ENCODE measurements around the gene SPATS2.
A peak's percentile ranks its signal among the peaks of the same experiment; 100 is the strongest.

SPATS2 gene

GRCh38 chr12:49552014-49552413, 184.8 kb downstream of the SPATS2 start:
- Histone ChIP-seq H3K9me3 (ENCODE audit: low read length) (no peaks in the 10 kb centered on the region), H3K36me3 (ENCODE audit: insufficient read depth, low read length) (peaks cover 11% of the 10 kb centered on the region; the same call in 1 of the 2 replicates), H2AFZ (ENCODE audit: low read length) (no peak overlapping the region), H3K27me3 (ENCODE audit: insufficient read depth, low read length) (no peaks in the 10 kb centered on the region; the same call in 1 of the 2 replicates), H3K4me2 (ENCODE audit: low read length) (peak overlapping the region; percentile 7; the same call in 1 of the 2 replicates), H3K27ac (ENCODE audit: low read depth, low read length, poor library complexity, severe bottlenecking) (no peak overlapping the region), H3K4me1 (ENCODE audit: insufficient read depth, low read length, severe bottlenecking) (peaks cover 3% of the 10 kb centered on the region), H3K79me2 (ENCODE audit: insufficient read depth, low read length) (no peaks in the 10 kb centered on the region), H3K9me2 (ENCODE audit: low read depth, low read length) (no peaks in the 10 kb centered on the region), H3K4me3 (ENCODE audit: low read depth, low read length, poor library complexity, severe bottlenecking) (no peak overlapping the region), H4K20me1 (ENCODE audit: insufficient read depth, low read length) (no peaks in the 10 kb centered on the region), H3K9ac (ENCODE audit: low read length) (no peak overlapping the region), H3F3A (ENCODE audit: insufficient read depth, low read length) (no peaks in the 10 kb centered on the region)
- no peak for TF ChIP-seq CTCF (IDR thresholded peaks at IDR 0.05; ENCODE audit: low read length)
- no peak for TF ChIP-seq EZH2 (IDR thresholded peaks at IDR 0.05; ENCODE audit: borderline replicate concordance, low read length)

- no peak overlapping the region for H3K27ac ChIP-seq (ENCODE audit: low read depth, low read length, poor library complexity, severe bottlenecking)
Observed at GRCh38 chr12:49552425-49552824, 185.2 kb downstream of the SPATS2 start.

GRCh38 chr12:49552899-49553298, 185.6 kb downstream of the SPATS2 start:
- Histone ChIP-seq H4K20me1 (ENCODE audit: insufficient read depth, low read length) (no peaks in the 10 kb centered on the region), H3F3A (ENCODE audit: insufficient read depth, low read length) (no peaks in the 10 kb centered on the region), H3K27ac (ENCODE audit: low read depth, low read length, poor library complexity, severe bottlenecking) (no peak overlapping the region), H2AFZ (ENCODE audit: low read length) (no peak overlapping the region), H3K9me3 (ENCODE audit: low read length) (no peaks in the 10 kb centered on the region), H3K36me3 (ENCODE audit: insufficient read depth, low read length) (peaks cover 20% of the 10 kb centered on the region; the same call in 1 of the 2 replicates), H3K9ac (ENCODE audit: low read length) (no peak overlapping the region), H3K4me1 (ENCODE audit: insufficient read depth, low read length, severe bottlenecking) (peaks cover 3% of the 10 kb centered on the region), H3K9me2 (ENCODE audit: low read depth, low read length) (no peaks in the 10 kb centered on the region), H3K27me3 (ENCODE audit: insufficient read depth, low read length) (no peaks in the 10 kb centered on the region; the same call in 1 of the 2 replicates), H3K4me2 (ENCODE audit: low read length) (no peak overlapping the region), H3K79me2 (ENCODE audit: insufficient read depth, low read length) (no peaks in the 10 kb centered on the region), H3K4me3 (ENCODE audit: low read depth, low read length, poor library complexity, severe bottlenecking) (no peak overlapping the region)
- TF ChIP-seq CTCF (IDR thresholded peaks at IDR 0.05; ENCODE audit: low read length) (no peak), EZH2 (IDR thresholded peaks at IDR 0.05; ENCODE audit: borderline replicate concordance, low read length) (no peak)

More at GRCh38 chr12:49552425-49552824, 185.2 kb downstream of the SPATS2 start:
- H3K9ac ChIP-seq (ENCODE audit: low read length): no peak overlapping the region
- H3K27me3 ChIP-seq (ENCODE audit: insufficient read depth, low read length): no peaks in the 10 kb centered on the region; the same call in 1 of the 2 replicates
- TF ChIP-seq EZH2 (IDR thresholded peaks at IDR 0.05; ENCODE audit: borderline replicate concordance, low read length) (no peak), CTCF (IDR thresholded peaks at IDR 0.05; ENCODE audit: low read length) (no peak)
- no peaks in the 10 kb centered on the region for H3K9me2 ChIP-seq (ENCODE audit: low read depth, low read length)
- no peaks in the 10 kb centered on the region for H3F3A ChIP-seq (ENCODE audit: insufficient read depth, low read length)
- peaks cover 3% of the 10 kb centered on the region for H3K4me1 ChIP-seq (ENCODE audit: insufficient read depth, low read length, severe bottlenecking)
- no peak overlapping the region for H2AFZ ChIP-seq (ENCODE audit: low read length)
- H3K4me3 ChIP-seq (ENCODE audit: low read depth, low read length, poor library complexity, severe bottlenecking): no peak overlapping the region
- H3K79me2 ChIP-seq (ENCODE audit: insufficient read depth, low read length): no peaks in the 10 kb centered on the region
- peaks cover 15% of the 10 kb centered on the region; the same call in 1 of the 2 replicates for H3K36me3 ChIP-seq (ENCODE audit: insufficient read depth, low read length)
- peak overlapping the region; percentile 7; the same call in 1 of the 2 replicates for H3K4me2 ChIP-seq (ENCODE audit: low read length)
- H4K20me1 ChIP-seq (ENCODE audit: insufficient read depth, low read length): no peaks in the 10 kb centered on the region
- H3K9me3 ChIP-seq (ENCODE audit: low read length): no peaks in the 10 kb centered on the region

Measured in OCI-LY1 (cell line).